GM12875 (cell line): ENCODE data around the gene PRAMEF12.
"Not testable (repeated sequence)": the region's sequence is repeated elsewhere in the genome, so short reads cannot be mapped to it uniquely, and the experiment has no call there.

Experiments used
- H3K4me3 ChIP-seq: one replicate; pipeline ENCODE4 v1.5.1; 2011; ENCODE audit warnings: low read depth, low read length, control low read depth
- TF ChIP-seq, protein P1 (sequence below): IDR thresholded peaks from 2 replicates; pipeline ENCODE4 v1.5.1; 2011; ENCODE audit warnings: low read depth, mild to moderate bottlenecking, control low read depth, inconsistent platforms, low read length, moderate library complexity, borderline replicate concordance; ENCODE audit not compliant: insufficient read depth

The PRAMEF12 gene

DNA sequence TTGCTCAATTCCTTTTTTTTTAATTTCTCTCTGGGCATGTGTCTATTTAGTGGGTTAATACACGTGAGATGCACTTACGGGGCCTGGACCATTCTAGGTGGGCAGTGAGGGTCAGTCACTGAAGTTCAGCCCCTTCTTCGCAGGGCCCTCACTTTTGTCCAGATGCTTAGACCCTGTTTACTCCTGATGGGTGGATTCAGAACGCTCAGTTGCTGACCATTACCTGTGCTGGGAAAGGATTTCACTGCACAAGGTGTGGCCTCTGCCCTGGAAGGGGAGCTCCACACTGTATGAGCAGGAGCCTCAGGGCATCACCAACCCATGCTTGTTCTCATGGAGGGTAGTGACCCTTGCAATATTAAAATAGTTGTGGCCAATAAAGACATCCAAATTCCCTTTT is 4.5 kb downstream of the PRAMEF12 start:
- no peak overlapping the region for H3K4me3 ChIP-seq
- TF ChIP-seq, protein P1, sequence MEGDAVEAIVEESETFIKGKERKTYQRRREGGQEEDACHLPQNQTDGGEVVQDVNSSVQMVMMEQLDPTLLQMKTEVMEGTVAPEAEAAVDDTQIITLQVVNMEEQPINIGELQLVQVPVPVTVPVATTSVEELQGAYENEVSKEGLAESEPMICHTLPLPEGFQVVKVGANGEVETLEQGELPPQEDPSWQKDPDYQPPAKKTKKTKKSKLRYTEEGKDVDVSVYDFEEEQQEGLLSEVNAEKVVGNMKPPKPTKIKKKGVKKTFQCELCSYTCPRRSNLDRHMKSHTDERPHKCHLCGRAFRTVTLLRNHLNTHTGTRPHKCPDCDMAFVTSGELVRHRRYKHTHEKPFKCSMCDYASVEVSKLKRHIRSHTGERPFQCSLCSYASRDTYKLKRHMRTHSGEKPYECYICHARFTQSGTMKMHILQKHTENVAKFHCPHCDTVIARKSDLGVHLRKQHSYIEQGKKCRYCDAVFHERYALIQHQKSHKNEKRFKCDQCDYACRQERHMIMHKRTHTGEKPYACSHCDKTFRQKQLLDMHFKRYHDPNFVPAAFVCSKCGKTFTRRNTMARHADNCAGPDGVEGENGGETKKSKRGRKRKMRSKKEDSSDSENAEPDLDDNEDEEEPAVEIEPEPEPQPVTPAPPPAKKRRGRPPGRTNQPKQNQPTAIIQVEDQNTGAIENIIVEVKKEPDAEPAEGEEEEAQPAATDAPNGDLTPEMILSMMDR = no peak

DNA sequence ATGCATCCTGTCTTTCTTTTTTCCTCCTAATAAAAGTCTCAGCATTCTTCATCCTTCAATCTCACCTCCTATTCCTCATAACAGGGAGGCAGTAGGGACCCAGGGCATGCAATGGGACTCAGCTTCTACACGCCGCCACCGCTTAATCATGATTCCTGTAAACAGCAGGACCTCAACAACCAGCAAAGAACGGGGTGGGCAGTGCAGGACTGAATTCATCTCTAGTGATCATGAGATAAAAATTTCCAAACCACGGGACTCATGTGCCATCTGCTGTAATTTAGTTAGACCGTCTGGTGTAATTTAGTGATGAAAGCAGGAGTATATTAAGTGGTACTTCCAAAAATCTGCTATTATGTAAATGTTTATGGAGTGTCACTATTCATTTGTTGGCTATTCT is 5.4 kb downstream of the PRAMEF12 start:
- TF ChIP-seq, protein P1 = no peak
- H3K4me3 ChIP-seq = no peak overlapping the region

DNA sequence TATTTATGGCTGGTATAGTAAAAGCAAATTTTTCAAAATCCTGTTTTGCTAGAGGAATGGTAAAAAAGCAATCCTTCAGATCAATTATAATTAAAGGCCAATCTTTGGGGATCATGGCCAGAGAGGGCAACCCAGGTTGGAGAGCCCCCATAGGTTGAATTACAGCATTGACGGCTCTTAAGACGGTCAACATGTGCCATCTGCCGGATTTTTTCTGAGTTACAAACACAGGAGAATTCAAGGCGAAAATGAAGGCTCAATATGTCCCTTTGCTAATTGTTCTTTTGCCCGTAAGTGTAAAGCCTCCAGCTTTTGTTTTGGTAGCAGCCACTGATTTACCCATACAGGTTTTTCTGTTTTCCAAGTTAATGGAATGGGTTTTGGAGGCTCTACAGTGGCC is 8.0 kb downstream of the PRAMEF12 start:
- not testable (repeated sequence) for H3K4me3 ChIP-seq

DNA sequence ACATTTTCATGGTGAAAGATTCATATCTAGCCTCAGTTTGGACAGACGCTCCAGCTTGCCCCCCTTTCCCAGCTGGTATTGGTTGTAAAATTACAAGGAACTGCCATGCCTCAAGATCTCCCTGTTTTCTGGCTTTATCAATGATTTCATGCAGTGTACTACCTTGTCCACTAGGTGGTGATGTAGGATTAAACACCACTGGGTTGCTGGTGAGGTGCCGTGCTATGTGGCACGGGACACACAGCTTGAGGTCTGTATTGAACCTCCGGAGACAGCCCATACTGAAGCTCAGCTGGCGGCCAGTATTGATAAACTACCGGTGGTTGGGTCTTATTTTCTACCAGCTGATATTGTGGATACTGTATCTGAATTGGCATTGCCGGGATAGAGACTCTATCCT is 10.2 kb downstream of the PRAMEF12 start:
- not testable (repeated sequence) for H3K4me3 ChIP-seq

DNA sequence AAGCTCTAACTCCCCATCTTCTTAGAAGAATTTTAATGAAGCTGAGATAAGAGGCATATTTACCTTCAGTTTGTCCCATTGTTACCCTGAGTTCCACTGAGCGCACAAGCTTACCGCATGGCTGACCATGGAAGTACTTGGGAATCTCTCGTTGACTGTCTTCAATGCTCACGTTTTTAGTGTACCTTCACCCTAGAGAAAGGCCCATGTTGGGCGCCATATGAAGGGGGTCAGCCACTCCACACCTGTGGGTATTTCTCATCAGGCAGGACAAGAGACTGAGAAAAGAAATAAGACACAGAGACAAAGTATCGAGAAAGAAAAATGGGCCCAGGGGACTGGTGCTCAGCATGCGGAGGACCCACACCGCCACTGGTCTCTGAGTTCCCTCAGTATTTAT is 11.2 kb downstream of the PRAMEF12 start:
- H3K4me3 ChIP-seq = not testable (repeated sequence)

DNA sequence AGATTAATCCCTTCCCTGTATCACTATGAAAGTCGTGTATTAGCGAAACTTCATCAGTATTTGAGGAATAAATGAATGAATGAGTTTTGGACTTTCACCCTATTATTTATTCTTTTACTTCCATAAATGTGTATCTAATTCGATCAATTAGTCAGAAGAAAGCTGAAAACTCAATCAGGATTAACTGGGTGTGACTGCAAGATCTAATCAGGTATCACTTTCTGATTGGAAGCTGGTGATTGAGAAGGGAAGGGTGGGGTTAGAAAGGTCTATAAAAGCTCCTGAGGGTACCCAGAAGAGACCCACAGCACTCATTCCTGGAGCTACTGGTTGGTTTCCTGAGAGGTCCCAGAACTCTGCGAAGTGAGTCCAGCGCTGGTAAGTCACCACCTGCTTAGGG is 17.6 kb downstream of the PRAMEF12 start, which contains the start of gene PRAMEF1:
Gene PRAMEF1 (plus strand): TSS at position 301 of the 400 bp plus-strand sequence. CDS start 1,831 bp downstream, outside the sequence.
- H3K4me3 ChIP-seq = not testable (repeated sequence)

DNA sequence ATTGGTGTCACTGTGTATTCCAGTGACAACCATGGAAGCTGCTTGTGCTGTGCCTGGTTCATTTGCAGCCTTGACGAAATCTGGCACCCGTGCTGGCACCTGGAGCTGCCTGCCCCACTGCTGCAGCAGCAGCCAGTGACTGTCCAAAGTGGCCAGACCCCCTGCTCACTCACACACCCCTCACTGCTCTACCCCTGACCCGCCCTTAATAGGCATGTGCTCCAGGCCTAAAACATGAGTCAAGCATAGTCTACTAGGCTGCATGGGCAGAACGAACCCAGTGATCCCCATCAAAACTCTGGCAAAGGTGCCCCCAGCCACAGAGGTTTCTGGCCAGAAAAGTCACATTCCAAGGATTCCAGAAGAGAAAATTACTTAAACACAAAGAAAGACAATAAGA is 25.4 kb downstream of the PRAMEF12 start:
- TF ChIP-seq, protein P1 = no peak
- H3K4me3 ChIP-seq = no peak overlapping the region

DNA sequence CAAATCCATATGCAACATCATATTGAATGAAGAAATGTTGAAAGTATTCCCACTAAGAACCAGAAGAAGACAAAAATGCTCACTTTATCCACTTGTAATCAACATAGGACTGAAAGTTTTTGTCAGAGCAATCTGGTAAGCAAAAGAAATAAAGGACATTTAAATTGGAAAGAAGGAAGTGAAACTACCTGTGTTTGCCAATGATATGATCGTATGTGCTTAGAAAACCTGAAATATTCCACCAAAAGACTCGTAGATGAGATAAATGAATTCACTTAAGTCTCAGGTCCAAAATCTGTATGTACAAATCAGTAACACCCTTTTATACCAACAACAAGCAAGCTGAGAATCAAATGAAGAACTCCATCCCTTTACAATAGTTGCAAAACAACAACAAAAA is 26.2 kb downstream of the PRAMEF12 start:
- TF ChIP-seq, protein P1 = no peak
- H3K4me3 ChIP-seq = no peak overlapping the region

DNA sequence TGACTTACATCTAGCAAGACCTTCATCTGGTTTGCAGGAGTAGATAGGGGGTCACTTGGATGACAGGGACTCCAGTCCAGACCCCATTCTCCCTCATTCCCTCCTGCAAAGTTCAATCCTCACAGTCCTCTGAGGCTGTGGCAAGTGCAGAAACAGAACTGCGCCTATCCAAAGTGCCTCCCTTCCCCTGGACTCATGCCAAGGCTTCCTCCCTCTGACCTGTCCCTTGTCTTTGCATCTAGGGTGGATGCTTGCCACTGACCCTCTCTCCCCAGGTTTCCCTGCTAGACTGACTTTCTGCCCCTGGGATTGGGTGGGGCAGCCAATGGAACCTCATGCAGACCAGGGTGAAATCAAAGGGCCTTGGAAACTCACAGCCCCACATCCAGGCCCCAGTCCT is 36.4 kb downstream of the PRAMEF12 start:
- TF ChIP-seq, protein P1 = no peak
- no peak overlapping the region for H3K4me3 ChIP-seq
